GM18867 (cell line): ENCODE data around the gene CRYBG1.
"Not testable (repeated sequence)": the region's sequence is repeated elsewhere in the genome, so short reads cannot be mapped to it uniquely, and the experiment has no call there.

ENCODE experiments used
- ATAC-seq: cut with Tn5 transposase; IDR thresholded peaks from one replicate; pipeline ENCODE4 v1.9.1; 2021; ENCODE audit warnings: mild to moderate bottlenecking, moderate library complexity; ENCODE audit not compliant: unreplicated experiment

CRYBG1 gene

DNA sequence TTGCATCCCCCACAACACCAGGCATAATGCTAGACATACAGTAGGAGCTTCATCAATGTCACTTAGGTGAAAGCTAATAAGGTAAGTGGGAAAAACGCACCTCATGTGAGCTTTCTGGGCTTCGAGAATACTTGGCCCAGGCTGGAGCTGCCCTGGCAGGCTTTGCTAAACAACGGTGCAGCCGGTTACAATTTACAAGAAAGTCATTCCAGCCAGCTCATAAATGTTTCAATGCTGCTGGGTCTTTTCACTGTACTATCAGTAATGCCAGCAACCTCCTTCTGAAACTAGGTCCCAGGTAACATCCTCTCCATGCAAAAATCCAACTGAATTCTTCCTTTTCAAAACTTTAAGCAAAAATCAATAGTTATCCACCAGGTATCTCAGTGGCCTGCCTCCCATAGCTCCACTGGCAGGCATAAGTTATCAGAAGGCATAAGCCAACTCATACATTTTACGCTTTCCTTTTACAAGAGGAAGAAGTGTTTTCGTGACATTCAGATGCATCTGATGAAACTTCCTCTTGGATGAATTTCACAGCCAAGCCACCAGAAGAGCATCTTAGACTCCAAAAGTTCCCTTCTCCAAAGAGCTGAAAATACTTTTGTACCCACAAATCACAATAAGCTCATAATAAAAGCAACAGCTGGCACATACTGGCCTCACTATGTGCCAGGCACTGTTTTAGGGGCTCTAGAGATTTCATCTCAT lies 212.5 kb downstream of the CRYBG1 start:
- no peak for ATAC-seq

DNA sequence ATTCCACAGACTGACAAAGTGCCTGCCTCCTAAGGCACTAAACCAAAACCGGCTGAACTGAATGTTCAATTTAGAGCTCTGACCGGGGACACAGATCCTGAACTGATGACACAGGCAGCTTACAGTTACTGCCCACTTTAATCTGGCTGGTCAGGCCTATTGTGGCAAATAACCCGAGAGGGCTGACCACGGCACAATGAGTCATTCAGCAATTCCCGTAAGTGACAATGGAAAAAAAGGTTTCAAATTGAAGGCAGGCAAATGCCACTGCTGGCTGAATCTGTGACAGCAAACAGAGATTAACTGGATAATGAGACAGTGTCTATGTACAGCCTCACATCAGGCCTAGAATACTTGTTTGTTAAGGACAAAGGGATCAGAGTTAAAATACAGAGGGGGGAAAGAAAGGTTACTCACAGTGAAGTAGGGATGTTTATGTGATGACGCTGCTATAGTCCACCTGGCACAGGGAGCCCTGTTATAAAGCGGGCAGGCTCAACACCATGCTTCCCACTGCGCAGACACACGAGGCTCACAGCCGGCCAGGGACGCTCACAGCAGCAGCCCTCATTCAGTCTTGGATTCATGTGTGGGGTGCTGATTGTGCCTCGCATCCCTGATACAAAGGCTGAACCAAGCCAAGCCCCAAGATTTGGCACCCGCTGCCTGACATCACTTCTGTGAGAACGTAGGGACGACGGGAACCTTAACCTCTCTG lies 214.4 kb downstream of the CRYBG1 start:
- no peak for ATAC-seq

DNA sequence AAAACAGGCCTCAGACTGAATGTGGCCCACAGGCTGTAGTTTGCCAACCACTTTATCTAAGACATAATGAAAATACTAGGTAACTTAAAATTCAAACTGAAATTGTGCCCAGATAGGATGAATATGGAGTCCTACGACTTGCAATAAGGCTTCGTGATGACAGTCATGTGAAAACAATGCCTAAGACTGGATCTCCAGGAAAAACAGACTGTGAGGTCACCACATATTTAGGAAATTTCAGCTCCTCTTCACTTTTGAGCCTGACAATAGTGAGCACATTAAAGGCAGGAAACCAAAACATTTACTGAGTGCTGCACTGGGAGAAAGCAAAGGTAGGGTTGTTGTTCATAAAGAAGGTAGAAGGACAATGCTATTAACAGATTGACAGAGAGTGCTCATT lies 218.8 kb downstream of the CRYBG1 start:
- no peak for ATAC-seq

DNA sequence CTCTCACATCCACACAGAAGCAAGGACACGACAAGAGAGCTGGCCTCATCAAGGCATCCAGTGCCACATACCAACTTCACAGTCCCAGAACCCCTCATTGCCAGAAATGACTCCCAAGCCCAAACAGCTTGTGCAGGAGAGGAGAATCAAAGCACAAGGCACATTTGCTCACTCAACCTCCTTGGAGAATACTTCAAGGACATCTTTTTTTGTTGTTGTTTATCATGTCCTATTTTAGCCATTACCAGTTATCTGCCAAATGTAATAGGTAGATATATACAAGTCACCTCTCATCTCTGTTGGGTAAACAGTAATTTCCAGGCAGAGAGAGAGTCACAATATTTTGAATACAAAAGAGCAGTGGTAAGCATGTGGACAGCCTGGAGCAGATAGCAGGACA lies 221.0 kb downstream of the CRYBG1 start:
- ATAC-seq, result no peak

DNA sequence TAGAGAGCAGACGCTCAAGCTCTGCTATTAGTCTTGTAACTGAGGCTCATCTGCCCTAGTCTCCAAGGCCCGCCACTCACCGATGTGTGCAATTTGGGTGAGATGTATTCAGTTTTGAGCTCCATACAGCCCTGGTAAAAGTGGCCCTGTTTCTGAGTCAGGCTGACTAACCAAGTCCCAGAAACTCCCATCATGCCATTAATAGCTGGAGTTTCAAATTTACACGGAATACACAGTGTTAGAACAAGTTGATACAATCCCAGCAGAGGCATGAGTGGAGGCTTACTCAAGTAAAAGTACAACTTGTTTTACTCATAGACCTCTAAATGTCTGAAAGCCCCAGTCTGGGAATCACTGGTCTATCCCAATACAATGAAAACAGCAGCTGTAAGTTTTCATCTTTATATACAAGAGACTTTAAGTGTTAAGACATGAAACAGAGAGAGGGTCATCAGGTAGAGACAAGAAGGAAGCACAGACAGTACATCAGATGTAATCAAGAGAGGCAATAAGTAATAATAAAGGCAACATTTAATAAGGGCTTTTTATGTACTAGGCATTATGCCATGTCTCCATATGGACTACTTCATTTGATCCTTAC lies 226.4 kb downstream of the CRYBG1 start:
- no peak for ATAC-seq

DNA sequence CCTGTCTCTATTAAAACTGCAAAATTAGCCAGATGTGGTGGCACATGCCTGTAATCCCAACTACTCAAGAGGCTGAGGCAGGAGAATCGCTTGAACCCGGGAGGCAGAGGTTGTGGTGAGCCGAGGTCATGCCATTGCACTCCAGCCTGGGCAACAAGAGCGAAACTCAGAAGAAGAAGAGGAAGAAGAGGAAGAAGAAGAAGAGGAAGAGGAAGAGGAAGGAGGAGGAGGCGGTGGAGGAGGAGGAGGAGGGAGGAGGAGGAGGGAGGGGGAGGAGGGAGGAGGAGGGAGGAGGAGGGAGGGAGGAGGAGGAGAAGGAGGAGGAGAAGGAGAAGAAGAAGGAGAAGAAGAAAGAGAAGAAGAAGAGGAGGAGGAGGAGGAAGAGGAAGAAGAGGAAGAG lies 228.4 kb downstream of the CRYBG1 start:
- ATAC-seq, result not testable (repeated sequence)

- no peak for ATAC-seq
These were observed 230.8 kb downstream of the CRYBG1 start for GRCh38 chr6:106591111-106591825.

GRCh38 chr6:106599440-106599839 lies 238.9 kb downstream of the CRYBG1 start:
- no peak for ATAC-seq

DNA sequence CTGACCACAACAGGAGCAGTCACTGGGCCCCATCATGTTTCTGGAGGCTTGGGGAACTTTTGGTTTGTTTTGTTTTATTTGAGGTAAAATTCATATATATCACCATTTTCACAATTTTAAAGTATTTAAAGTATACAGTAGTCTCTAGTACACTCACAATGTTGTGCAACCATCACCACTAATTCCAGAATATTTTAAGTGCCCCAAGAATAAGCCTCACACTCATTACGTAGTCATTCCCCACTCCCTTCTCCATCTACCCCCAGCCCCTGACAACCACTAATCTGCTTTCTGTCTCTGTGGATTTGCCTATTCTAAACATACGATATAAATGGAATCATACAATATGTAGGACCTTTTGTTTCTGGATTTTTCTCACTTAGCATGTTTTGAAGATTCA lies 239.8 kb downstream of the CRYBG1 start:
- ATAC-seq, result no peak

DNA sequence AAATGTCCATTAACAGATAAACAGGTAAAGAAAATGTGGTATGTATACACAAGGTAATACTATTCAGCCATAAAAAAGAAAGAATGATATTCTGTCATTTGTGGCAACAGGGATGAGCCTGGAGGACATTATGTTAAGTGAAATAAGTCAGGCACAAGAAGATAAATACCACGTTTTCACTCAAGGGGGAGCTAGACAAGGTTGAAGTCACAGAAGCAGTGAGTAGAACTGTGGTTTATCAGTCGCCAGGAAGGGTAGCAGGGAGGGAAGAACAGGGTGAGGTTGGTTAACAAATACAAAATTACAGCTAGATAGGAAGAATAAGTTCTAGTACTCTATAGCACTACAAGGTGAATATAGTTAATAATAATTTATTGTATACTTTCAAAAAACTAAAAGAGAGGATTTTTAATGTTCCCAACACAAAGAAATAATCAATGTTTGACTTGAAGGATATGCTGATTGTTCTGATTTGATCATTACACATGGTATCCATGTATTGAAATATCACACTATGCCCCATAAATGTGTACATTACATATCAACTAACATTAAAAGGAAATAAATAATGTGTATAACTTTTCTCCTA lies 247.7 kb downstream of the CRYBG1 start:
- ATAC-seq, result peak; percentile 76

GRCh38 chr6:106609699-106610098 lies 249.2 kb downstream of the CRYBG1 start:
- no peak for ATAC-seq

DNA sequence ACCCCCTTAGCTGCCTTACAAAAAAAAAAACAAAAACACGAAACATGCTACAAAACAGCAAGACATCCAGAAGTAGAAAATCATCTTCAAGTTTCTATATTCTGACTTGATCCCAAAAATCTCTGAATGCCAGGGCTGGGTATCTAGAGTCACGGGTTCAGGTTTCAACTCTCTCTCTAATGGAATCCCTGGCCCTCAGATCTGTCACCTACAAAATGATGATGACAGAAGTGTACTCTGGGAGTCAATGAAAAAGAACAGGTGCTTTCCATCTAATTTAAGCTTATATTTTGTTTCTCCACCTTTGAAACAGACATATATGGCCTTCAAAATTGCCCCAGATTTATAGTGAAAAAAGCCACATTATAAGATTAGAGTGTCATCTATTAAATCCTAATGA lies 250.5 kb downstream of the CRYBG1 start:
- ATAC-seq, result no peak

DNA sequence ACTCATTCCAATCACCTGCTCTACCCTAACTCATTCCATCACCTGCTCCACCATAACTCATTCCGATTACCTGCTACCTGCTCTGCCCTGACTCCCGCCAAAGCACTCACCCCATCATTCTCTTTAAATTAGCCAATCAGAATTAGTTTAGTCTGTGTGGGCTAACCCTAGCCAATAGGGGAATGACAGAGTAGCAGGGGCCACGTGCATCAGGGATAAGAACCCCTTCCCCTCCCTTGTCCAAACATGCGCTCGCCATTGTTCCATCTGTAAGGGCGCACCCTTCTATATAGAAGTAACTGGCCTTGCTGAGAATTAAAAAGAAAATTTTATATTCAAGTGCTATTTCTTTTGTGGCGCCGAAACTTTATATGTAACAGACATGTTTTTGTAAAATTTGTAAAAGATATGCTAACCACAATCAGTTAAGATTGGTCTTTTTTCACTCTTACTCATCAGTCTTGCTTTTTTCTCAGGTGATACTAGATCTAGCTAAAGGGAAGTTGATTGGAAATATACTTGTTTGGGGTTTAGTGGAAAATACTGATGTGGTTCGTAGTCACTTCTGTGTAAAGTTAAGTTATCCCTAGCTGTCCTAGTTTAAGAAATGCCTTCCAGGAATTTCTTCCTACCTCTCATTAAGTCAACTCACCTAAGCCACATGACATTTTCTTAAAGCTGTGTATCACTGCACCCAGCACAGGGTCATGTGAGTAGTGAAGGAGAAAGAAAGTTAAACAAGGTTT lies 252.3 kb downstream of the CRYBG1 start:
- ATAC-seq, result no peak

GRCh38 chr6:106613590-106613989 lies 253.1 kb downstream of the CRYBG1 start:
- ATAC-seq, result no peak

GRCh38 chr6:106614166-106614565 lies 253.6 kb downstream of the CRYBG1 start:
- ATAC-seq, result no peak

DNA sequence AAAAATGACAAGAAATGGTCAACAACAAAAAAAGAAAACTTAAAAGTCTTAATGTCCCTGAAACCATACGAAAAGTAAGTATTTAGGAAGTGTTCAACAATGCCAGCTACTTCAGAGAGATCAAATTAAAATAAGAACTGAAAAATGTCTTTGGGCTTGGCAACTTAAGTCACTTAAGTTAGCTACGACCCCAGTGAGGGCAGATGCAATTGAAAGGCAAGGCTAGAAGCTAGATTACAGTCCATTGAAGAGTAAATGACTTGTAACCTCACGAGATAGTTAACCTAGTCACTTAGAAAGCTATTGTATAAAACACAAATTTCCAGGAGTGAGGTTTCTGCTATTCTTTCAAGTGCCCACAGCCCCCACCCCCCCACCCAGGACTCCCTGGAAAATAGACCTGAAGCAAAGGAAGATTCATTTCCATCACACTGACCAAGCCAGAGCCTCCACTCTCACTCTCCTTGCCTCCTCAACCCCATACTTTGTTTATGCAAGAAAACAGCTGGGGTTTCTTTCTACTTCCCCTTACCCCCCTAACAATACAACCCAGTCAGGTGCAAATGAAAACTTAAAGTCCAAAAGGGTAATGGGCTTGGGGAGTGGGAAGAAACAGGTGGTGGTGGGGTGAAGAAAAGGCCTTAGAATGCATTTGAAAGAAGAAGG lies 254.2 kb downstream of the CRYBG1 start:
- ATAC-seq, result no peak

- ATAC-seq, result no peak
These were observed 256.8 kb downstream of the CRYBG1 start for GRCh38 chr6:106617302-106617701.

DNA sequence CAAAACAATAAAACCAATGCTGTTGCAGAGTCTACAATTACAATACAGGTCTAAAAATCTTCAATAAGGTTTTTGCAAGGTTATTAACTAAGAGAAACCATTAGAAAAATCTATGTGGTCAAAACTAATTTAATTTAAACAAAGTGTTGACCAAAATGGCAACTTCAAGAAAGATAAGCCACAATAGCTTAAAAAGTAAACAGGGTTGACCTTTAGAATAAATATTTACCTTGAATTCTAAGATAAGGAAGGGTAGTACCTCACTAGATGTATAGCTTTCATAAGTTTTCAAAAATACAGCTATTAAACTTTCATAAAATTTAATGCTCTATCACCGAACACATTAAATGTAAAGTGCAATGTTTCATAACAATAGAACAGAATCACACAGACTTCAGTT lies 257.3 kb downstream of the CRYBG1 start:
- ATAC-seq, result no peak

DNA sequence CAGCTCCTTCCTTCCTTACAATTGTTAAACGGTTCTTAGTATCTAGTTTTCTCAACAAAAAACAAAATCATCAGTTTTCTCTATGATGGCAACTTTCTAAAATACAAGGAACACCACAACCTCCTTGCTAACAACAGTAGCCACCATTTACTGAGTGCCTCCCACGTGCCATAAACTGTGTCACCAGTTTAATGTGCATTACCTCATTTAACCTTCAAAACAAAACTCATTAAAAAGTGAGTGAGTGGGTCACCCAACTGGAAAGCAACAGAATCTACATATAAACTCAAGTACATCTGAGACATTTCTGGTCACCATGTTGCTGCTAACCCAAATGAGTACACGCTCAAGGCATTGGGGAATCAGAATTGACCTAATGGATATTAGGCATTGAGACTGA lies 257.8 kb downstream of the CRYBG1 start:
- ATAC-seq, result no peak

DNA sequence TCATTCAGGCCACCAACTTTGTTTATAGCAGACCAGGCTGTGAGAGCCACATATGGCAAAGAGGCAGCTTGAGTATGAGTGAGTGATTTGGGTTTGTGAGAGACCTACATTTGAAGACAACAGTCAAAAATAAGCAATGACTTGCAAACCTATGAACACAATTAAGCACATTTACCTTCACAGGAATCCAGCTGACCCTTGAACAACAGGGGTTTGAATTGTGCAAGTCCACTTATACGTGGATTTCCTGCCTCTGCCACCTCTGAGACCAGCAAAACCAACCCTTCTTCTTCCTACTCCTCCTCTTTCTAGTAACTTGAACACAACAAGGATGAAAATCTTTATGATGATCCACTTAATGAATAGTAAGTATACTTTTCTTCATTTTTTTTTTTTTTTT lies 258.7 kb downstream of the CRYBG1 start:
- no peak for ATAC-seq
